ENCODE measurements around the gene NKAPL. TPM values are rescaled to one million over a fixed set of nuclear protein-coding genes. Genes with fewer than 3 reads are reported as not detected.

The NKAPL gene
- total and polyA plus RNA-seq, 10 of the 15 experiments (the other 5 are each of a cell fraction or from before 2014, with no cell fraction given) = 0.10 to 0.48 (median 0.19) TPM; not detected in 1

GRCh38 chr6:28252009-28252975 is 6.8 kb upstream of the NKAPL start, which contains the start of gene ZKSCAN4 (continued):
- TF ChIP-seq, protein P1, sequence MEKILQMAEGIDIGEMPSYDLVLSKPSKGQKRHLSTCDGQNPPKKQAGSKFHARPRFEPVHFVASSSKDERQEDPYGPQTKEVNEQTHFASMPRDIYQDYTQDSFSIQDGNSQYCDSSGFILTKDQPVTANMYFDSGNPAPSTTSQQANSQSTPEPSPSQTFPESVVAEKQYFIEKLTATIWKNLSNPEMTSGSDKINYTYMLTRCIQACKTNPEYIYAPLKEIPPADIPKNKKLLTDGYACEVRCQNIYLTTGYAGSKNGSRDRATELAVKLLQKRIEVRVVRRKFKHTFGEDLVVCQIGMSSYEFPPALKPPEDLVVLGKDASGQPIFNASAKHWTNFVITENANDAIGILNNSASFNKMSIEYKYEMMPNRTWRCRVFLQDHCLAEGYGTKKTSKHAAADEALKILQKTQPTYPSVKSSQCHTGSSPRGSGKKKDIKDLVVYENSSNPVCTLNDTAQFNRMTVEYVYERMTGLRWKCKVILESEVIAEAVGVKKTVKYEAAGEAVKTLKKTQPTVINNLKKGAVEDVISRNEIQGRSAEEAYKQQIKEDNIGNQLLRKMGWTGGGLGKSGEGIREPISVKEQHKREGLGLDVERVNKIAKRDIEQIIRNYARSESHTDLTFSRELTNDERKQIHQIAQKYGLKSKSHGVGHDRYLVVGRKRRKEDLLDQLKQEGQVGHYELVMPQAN (conservative IDR thresholded peaks at IDR 0.05) = 0 out of 2 replicates have a peak, but pooled peaks have one; percentile 19
- TF ChIP-seq MTA2 (IDR thresholded peaks at IDR 0.05; ENCODE audit: low read depth) = peak; percentile 39; the same call in 1 of the 2 replicates
- 0 out of 2 replicates have a peak, but pooled peaks have one; percentile 12 for TF ChIP-seq ZNF687 (IDR thresholded peaks at IDR 0.05)
- no peak for TF ChIP-seq BCL11A (IDR thresholded peaks at IDR 0.05; ENCODE audit: low read depth, low read length)
- TF ChIP-seq, protein P2, sequence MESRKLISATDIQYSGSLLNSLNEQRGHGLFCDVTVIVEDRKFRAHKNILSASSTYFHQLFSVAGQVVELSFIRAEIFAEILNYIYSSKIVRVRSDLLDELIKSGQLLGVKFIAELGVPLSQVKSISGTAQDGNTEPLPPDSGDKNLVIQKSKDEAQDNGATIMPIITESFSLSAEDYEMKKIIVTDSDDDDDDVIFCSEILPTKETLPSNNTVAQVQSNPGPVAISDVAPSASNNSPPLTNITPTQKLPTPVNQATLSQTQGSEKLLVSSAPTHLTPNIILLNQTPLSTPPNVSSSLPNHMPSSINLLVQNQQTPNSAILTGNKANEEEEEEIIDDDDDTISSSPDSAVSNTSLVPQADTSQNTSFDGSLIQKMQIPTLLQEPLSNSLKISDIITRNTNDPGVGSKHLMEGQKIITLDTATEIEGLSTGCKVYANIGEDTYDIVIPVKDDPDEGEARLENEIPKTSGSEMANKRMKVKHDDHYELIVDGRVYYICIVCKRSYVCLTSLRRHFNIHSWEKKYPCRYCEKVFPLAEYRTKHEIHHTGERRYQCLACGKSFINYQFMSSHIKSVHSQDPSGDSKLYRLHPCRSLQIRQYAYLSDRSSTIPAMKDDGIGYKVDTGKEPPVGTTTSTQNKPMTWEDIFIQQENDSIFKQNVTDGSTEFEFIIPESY (IDR thresholded peaks at IDR 0.05) = no peak
- TF ChIP-seq RELA (IDR thresholded peaks at IDR 0.05; ENCODE audit: borderline replicate concordance, partially characterized antibody) = no peak
- no peak for TF ChIP-seq NFYB (IDR thresholded peaks at IDR 0.05; ENCODE audit: insufficient read depth, low read depth, low read length)
- TF ChIP-seq YY1 (IDR thresholded peaks at IDR 0.05; ENCODE audit: low read depth, low read length) = peak; percentile 80
- peak in 1 of 2 experiments; percentile 41; a peak in 1 of 4 replicates for TF ChIP-seq IKZF2 (IDR thresholded peaks at IDR 0.05)
- no peak for TF ChIP-seq FOS (IDR thresholded peaks at IDR 0.05; ENCODE audit: borderline replicate concordance, extremely low read depth, insufficient read length)
- no peak for TF ChIP-seq JUND (IDR thresholded peaks at IDR 0.05; ENCODE audit: low read depth, low read length)
- no peak for TF ChIP-seq MEF2A (IDR thresholded peaks at IDR 0.05; ENCODE audit: insufficient read depth, low read depth, low read length)
- TF ChIP-seq TCF3 (IDR thresholded peaks at IDR 0.05; ENCODE audit: borderline replicate concordance, insufficient read depth, low read depth, low read length) = no peak
- no peak for TF ChIP-seq BRCA1 (IDR thresholded peaks at IDR 0.05; ENCODE audit: low read depth, low read length)
- TF ChIP-seq POLR2A (IDR thresholded peaks at IDR 0.05; ENCODE audit: low read depth, low read length) = peak; percentile 52
- TF ChIP-seq KDM1A (IDR thresholded peaks at IDR 0.05; ENCODE audit: borderline replicate concordance) = no peak
- no peak for TF ChIP-seq SUZ12 (IDR thresholded peaks at IDR 0.05; ENCODE audit: unreplicated experiment)
- no peak for TF ChIP-seq SMAD5 (IDR thresholded peaks at IDR 0.05; ENCODE audit: low read depth)
- peak; percentile 35 for TF ChIP-seq RAD21 (IDR thresholded peaks at IDR 0.05; ENCODE audit: insufficient read depth, low read depth, low read length)
- 0 out of 2 replicates have a peak, but pooled peaks have one; percentile 29 for TF ChIP-seq PML (IDR thresholded peaks at IDR 0.05; ENCODE audit: low read length)
- peak; percentile 16; the same call in 1 of the 2 replicates for TF ChIP-seq RAD51 (IDR thresholded peaks at IDR 0.05)
- TF ChIP-seq HCFC1 (IDR thresholded peaks at IDR 0.05; ENCODE audit: low read length) = peak; percentile 80
